GM18499 (cell line): Measurements from ENCODE around the gene CD200.
"Not testable (repeated sequence)": the region's sequence is repeated elsewhere in the genome, so short reads cannot be mapped to it uniquely, and the experiment has no call there.

ENCODE experiments used
- ATAC-seq: cut with Tn5 transposase; IDR thresholded peaks from one replicate; pipeline ENCODE4 v1.9.1; 2021; ENCODE audit warnings: moderate number of reproducible peaks; ENCODE audit not compliant: insufficient read depth, unreplicated experiment

Gene CD200

GRCh38 chr3:112381673-112382542, 49.0 kb downstream of the CD200 start:
- ATAC-seq, result no peak

DNA sequence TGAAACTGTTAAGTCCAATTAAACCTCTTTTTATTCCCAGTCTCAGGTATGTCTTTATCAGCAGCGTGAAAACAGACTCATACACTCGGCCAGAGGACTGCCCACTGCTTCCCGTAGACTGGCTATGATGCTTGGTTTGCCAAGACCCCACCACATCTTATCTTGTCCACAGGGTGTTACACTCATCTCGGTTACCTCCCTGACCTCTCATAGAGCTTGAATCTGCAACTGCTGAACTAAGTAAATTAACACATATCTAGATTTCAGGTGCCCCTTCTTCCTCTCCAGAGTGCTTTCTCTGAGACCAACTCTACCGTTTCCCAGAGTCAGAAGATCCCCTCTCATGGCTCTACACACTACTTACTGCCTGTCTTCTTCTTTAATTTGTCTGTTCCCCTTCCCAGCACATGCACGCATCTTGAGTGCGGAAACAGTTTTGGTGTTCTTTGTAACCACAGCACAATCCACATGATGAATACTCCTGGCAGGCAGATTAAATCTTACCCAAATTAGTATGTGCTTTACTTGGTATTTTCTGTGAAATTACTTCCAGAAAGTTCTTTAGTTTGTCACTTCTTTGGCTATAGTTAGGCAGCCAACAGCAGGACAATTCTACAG, 49.7 kb downstream of the CD200 start:
- no peak for ATAC-seq

DNA sequence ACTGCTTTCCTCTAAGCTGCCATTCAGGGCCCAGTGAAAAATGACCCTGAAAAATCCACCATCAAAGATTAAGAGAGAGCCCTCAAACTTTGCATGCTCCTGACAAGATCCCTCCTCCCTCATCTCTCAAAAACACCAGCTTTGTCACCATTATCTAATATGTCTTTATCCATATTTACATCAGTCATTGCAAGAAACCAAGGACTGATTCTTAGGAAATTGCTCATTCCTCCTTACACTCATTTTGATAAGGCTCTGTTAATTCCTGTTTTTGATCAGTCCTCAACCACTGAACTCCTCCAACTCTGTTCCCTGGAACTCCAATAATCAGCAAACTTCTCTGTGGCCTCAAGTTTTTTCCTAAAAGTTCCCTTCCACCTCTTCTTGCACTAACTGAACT, 51.8 kb downstream of the CD200 start:
- ATAC-seq, result no peak

DNA sequence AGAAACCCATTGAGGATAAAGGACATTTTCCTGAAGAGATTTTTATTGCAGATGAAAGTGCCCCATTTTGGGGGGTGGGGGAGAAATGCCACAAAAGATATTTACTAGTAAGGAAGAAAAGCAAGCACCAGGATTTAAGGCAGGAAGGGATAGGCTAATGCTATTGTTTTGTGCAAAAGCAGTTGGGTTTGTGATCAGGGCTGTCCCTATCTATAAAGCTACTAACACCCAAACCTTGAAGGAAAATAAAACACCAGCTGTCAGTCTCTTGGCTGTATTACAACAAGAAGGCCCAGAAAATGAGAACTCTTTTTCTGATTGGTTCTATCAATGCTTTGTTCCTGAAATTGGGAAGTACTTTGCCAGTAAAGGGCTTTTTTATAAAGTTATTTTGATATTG, 56.0 kb downstream of the CD200 start:
- no peak for ATAC-seq

DNA sequence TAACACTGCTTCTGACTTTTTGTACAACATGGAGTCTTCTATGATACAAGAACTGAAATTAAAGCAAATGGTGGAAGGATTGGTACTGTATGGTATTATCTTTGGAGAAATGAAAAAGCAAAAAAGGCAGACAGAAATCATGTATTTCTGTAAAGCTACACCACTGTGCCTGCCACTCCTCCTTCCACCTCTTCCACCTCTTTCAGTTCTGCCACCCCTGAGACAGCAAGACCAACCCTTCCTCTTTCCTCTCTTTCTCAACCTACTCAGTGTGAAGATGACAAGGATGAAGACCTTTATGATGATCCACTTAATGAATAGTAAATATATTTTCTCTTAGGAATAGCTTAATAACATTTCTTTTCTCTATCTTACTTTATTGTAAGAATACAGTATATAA, 57.0 kb downstream of the CD200 start:
- ATAC-seq, result no peak

DNA sequence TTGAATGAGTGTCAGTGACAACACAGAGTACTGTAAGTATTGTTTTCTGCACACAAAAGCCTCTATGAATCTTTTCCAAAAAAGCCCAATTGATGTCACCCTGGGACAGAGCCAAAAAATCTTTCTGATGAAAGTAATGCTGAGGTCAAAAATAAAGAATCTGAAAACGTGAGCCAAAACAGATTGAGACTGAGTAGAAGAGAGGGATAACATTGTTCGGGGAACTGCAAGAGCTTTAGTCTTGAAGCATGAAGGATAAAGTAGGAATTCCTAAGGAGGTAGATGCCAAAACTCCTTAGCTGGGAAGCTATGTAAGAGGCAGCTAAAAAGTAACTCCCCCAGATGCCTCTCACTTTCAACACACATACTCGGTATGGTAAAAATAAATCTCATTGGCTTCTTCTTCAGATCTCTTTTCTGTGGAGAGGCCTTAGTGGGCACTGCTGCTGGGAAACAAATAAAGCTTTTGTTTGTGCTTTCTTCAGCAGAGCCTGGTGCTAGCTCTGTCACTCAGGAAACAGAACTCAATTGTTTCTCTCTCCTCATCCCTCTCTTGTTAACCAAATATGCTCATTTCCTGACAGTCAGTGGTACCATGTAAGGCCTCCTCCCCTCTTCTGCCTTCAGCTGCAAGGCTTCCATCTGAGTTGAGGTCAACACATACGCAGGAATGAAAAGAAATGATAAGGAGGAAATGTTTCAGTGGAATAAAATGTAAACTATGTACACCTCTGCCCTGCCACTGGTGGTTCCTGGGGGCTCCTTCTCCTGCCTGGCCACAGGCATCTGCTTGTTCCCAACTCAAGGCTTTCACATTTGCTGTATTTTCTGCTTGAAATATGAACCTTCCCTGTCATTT, 58.1 kb downstream of the CD200 start:
- ATAC-seq, result no peak

DNA sequence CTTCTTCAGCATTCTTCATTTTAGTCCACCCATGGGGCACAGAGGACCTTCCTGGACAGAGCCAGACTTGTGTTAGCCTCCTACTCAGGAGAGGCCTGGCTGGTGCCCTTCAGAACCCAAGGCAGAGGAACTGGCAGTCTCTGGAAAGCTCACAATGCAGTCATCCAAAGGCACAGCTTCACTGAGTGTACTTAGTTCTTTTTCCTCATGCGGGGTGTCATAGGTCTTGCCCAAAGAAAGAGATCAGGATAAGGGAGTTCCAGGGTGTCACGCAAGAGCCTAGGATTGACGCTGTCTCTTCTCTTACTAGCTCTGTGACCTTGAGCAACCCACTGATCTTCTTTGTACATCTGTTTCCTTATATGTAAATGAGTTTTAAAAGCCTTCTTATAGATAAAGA, 58.7 kb downstream of the CD200 start:
- no peak for ATAC-seq

- no peak for ATAC-seq
Measured at GRCh38 chr3:112392393-112393359, 59.7 kb downstream of the CD200 start.

DNA sequence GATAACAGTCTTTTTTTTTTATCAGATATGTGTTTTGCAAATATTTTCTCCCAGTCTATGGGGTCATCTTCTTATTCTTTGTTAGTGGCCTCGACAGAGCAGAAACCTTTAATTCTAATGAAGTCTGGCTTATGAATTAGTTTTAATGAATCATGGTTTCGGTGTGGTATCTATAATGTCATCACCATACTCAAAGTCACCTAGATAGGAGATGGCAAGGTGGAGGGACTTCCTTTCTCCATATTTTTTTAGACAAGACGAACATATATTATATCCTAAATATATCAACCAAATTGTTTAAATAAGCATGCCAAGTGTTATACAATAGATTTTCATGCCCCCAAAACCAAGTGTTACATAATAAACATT, 60.4 kb downstream of the CD200 start:
- ATAC-seq, result no peak

DNA sequence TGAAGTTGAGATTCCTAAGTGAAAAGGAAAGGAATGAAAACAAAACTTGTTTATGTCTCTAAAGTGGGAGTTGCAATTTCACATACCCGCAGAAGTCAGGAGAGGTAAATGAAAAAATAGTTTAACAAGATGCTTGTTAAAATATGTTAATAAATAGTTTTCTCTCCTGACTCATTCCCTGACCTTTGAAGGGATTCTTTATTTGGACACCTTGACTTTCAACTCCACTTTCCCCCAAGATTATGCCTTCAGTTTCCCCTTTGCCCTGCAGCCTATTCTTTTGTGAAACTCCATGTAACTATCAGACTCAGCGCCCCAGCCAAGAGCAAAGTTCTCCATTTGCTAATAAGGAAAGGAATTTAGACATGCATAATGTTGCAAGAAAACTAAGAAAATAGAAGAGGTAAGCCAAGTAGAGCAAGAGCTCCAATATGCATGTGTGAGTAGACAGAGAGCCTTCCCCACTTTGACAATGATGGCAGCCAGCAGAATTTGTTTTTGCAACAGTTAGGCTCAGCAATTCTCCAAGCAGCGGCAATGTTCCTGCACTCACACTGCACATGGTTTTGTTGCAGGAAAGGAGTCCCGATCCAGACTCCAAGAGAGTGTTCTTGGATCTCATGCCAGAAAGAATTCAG, 61.2 kb downstream of the CD200 start:
- no peak for ATAC-seq

DNA sequence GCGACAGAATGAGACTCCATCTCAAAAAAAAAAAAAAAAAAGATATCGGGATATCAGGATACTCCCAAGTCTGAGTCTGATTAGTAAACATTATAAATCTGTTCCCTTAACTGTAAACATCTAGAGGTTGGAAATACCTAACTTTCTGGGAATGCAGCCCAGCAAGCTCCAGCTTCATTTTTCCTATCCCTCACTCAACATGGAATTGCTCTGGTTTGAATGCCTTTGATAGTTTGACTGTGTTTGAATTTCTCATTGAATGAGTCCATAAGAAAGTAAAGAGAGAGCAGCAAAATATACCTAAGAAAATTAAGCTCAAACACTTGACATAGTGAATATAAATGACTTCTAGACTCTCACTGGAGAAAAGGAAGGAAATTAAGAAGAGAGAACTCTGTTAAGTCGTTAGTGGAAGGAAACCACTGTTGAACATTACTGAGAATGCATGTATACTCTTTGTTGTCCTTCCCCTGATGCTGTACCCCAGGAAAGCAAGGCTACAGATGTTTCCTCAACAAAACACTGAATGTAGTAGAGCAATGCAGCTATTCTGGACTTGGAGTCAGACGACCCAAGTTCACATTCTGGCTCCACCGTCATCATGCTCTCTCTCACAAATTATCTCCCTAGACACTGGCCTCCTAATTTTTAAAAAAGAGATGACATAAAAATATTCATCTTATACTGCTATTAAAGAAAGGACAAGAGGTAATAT, 62.4 kb downstream of the CD200 start:
- no peak for ATAC-seq

GRCh38 chr3:112395896-112396290, 62.9 kb downstream of the CD200 start:
- no peak for ATAC-seq

DNA sequence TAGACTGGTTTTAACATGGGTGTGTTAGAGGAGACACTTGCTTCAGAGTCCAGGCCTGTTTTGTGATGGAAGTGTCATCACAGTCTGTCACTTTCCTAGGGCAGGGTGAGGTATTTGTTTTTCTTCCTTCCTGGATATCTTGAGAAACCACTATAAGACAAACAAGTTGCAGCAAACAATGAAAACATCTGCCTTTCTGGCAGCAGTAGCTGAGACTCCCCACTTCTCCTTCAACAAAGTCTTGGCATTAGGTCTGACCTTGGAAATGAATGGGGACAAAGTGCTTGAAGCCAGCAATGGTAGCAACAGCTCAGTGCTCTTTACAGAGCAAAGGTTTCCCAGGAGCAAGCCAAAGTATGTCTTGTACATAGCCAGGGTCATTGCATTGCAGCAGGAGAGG, 64.6 kb downstream of the CD200 start:
- ATAC-seq, result no peak

DNA sequence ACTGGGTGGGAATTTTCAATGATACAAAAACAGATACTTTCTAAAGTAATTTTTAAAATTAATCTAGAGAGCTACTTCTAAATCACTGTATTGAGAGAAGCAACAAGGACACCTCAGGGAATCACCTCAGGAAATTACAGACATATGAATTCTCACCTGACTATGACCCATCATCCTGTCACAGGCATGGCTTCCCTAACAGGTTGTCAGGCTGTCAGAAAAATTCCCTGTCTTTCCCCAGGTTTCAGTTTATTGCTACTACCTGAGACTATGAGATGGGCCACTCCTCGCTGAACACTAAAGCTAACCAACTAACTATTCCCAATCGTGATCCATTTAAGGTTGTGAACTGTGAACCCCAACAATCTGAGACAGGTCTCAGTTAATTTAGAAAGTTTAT, 66.1 kb downstream of the CD200 start:
- ATAC-seq, result no peak

- ATAC-seq, result not testable (repeated sequence)
Measured at GRCh38 chr3:112399554-112399953, 66.6 kb downstream of the CD200 start.

GRCh38 chr3:112400317-112400716, 67.4 kb downstream of the CD200 start:
- not testable (repeated sequence) for ATAC-seq

DNA sequence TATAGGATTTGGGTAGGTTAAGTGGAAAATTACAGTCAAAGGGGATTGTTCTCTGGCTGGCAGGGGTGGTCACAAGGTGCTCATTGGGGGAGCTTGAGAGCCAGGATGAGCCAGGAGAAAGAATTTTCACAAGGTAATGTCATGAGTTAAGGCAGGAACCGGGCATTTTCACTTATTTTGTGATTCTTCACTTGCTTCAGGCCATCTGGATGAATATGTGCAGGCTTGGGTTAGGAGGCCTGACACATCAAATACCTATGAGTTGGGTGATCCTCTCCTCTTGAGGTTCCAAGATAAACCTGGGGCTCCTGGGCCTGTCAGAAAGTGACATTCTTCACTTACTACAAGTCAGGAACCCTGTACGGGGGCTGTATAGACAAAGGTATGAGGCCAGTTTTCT, 68.7 kb downstream of the CD200 start:
- ATAC-seq, result no peak

DNA sequence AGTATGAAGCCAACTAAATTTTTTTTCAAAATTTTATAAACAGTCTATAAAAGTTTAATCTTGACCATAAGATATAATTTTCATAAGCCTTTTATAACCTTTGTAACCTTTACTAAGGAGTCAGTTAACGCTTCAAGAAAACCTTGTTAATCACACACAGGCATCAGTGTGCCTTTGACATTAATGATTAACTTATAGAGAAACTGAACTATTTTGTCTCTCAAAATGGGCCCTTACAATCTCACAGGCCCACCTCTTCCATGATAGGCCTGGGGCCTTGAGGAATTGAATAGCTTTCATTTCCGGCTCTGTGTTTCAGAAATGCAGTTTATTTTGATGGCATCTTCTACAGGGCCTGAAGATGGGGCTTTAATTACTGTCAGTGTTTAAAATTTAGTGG, 70.1 kb downstream of the CD200 start:
- ATAC-seq, result no peak
